Esophagus squamous epithelium (tissue), 5 donors: ENCODE measurements around the gene SFMBT2. TPM values are rescaled to one million over a fixed set of nuclear protein-coding genes. Genes with fewer than 3 reads are reported as not detected.

Source experiments
- DNase-seq: peaks from one replicate; lab custom pipeline; 2025; lab: John Stamatoyannopoulos, UW
- H3K27ac ChIP-seq, 4 donors: fragments of 200-600 bp; sonication (generic); one replicate each; pipeline ENCODE4 v1.5.1; 2016 to 2019; ENCODE audit warnings: mild to moderate bottlenecking in 1 of 4
- H3K27me3 ChIP-seq, 4 donors: fragments of 200-600 bp; sonication (generic); 1 replicate in 3 of 4; 2 replicates in 1 of 4; pipeline versions ENCODE4 v1.5.1 to v1.6.0; 2017 to 2021; ENCODE audit warnings: antibody characterized with exemption in 1 of 4
- H3K36me3 ChIP-seq, 3 donors: fragments of 200-600 bp; sonication (generic); one replicate each; pipeline ENCODE4 v1.5.1; 2016 to 2019
- H3K4me1 ChIP-seq, 3 donors: fragments of 200-600 bp; sonication (generic); one replicate each; pipeline ENCODE4 v1.5.1; 2017 to 2019
- H3K4me3 ChIP-seq, 4 donors: fragments of 200-600 bp; sonication (generic); 1 replicate in 3 of 4; 2 replicates in 1 of 4; pipeline ENCODE4 v1.5.1; 2016 to 2019; ENCODE audit warnings: mild to moderate bottlenecking in 2 of 4, moderate library complexity in 1 of 4
- H3K9me3 ChIP-seq, 3 donors: fragments of 200-600 bp; sonication (generic); one replicate each; pipeline ENCODE4 v1.5.1; 2016 to 2019
- POLR2A ChIP-seq, 4 donors: fragments of 450-650 bp; IDR thresholded peaks; one replicate each; pipeline ENCODE4 v1.6.1; 2017; ENCODE audit warnings: antibody characterized with exemption in 4 of 4, mild to moderate bottlenecking in 4 of 4, moderate library complexity in 3 of 4
- WGBS, 2 donors: methylation state at CpG; one replicate each; pipeline ENCODE4 v1.1.5; 2018; 5-methylcytosine and 5-hydroxymethylcytosine counted together
- intact Hi-C: fragments of 100-400 bp; cut with DNase I; formaldehyde crosslinking; loops from one replicate; pipeline ENCODE4 v1.15.0; 2022
- total RNA-seq, 4 donors: library from RNA; depleted of rRNA; stranded (reverse); fragments of >200 nt; gene quantifications; one replicate each; pipeline ENCODE4 v1.1.0, GENCODE V29; 2016
- TF ChIP-seq, protein P1 (sequence below), 6 experiments: fragments of 450-650 bp in 4 of 6; fragments of 200-600 bp in 2 of 6; sonication (generic) in 2 of 6; IDR thresholded peaks; one replicate each; pipeline ENCODE4 v1.5.1; 2016 to 2019; ENCODE audit warnings: antibody characterized with exemption in 6 of 6, mild to moderate bottlenecking in 4 of 6, moderate library complexity in 4 of 6
- donor health status: DM: yes; HTN: yes; CAD: no.

Gene SFMBT2
- total RNA-seq, 4 donors from 2014 or later: 0.72 to 5.0 (median 1.4) TPM

DNA sequence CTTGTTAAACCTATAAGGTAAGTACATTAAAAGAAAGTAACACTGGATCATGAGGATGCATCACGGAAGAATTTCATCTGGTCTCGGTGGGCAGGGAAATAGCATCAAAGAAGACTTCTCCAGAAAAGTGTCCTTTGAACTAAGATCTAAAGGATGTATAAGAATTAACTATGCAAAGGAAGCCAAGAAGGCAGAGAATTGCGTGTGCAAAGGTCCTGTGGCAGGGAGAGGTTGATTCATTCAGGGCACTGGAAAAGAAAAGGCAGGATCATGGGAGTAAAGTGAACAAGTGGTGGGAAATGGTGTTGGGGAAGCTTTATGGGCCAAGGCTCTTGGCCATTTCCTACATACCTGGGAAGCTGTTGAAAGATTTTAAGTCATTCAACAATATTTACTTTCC lies 288.3 kb downstream of the SFMBT2 start:
- Histone ChIP-seq H3K27ac (no peak overlapping the region), H3K36me3 (no peaks in the 10 kb centered on the region), H3K4me1 (no peaks in the 10 kb centered on the region), H3K9me3 (no peaks in the 10 kb centered on the region), H3K4me3 (no peak overlapping the region), H3K27me3 (peaks cover 0 to 17% (median 0%) of the 10 kb centered on the region in 4 donors)
- no peak for TF ChIP-seq POLR2A (IDR thresholded peaks at IDR 0.05)
- TF ChIP-seq, protein P1, sequence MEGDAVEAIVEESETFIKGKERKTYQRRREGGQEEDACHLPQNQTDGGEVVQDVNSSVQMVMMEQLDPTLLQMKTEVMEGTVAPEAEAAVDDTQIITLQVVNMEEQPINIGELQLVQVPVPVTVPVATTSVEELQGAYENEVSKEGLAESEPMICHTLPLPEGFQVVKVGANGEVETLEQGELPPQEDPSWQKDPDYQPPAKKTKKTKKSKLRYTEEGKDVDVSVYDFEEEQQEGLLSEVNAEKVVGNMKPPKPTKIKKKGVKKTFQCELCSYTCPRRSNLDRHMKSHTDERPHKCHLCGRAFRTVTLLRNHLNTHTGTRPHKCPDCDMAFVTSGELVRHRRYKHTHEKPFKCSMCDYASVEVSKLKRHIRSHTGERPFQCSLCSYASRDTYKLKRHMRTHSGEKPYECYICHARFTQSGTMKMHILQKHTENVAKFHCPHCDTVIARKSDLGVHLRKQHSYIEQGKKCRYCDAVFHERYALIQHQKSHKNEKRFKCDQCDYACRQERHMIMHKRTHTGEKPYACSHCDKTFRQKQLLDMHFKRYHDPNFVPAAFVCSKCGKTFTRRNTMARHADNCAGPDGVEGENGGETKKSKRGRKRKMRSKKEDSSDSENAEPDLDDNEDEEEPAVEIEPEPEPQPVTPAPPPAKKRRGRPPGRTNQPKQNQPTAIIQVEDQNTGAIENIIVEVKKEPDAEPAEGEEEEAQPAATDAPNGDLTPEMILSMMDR (IDR thresholded peaks at IDR 0.05): no peak
- WGBS, 2 donors: 88 to 91% methylated on average over 3 of the region's 3 CpGs
- DNase-seq: no peak
- intact Hi-C loops: no loop called here

- H3K27ac ChIP-seq: no peak overlapping the region
- H3K27me3 ChIP-seq: peaks cover 0 to 17% (median 0%) of the 10 kb centered on the region in 4 donors
- TF ChIP-seq, protein P1 (IDR thresholded peaks at IDR 0.05): peak; percentile 21 to 52 (median 38)
- no peak for TF ChIP-seq POLR2A (IDR thresholded peaks at IDR 0.05)
- H3K9me3 ChIP-seq: no peaks in the 10 kb centered on the region
- intact Hi-C loops: no loop called here
- no peaks in the 10 kb centered on the region for H3K36me3 ChIP-seq
- WGBS, 2 donors: 36 to 42% methylated on average over 10 of the region's 10 CpGs
- H3K4me1 ChIP-seq: no peaks in the 10 kb centered on the region
- H3K4me3 ChIP-seq: no peak overlapping the region
- DNase-seq: no peak
These were observed 289.6 kb downstream of the SFMBT2 start for GRCh38 chr10:7121154-7121797.

GRCh38 chr10:7119325-7120015 lies 291.4 kb downstream of the SFMBT2 start:
- intact Hi-C loops: no loop called here

DNA sequence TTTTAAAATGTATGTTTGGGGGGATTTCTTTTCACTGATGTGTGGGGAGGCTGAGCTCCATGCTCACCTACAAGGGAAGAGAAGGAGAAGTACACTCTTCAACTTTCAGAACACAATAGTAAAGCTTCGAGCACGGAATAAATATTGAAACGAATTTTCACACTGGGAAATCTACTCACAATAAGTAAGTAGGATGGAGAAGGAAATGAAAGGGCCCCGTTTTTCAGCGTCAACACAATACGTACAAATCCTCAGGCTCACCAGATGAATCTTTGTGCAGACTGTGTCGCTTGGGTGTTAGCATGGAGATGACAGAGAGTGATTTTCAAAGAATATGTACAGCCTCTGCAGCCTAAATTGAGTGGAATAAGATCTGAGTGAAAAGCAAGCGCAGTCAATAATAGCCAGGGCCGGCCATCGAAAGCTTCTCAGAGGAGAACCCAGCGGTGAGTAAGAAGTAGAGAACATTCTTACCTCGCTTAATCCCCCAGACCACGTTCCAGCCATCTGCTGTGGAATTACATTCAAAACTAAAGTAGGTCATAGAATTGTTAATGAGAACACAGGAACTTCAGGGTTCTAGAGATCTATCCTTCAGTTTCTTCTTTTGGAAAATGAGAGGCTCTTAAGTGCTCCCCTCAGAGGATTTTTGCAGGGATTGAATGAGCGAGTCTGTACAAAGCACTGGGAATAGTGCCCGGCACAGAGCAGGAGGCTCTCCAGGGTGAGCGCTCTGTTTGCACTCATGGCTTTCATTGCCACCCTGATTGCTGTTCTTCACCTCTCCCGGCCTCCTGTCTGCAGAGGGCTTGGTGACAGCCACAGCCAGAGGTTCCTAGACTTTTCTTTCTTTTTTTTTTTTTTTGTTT lies 292.8 kb downstream of the SFMBT2 start:
- TF ChIP-seq, protein P1 (IDR thresholded peaks at IDR 0.05): no peak
- no peak for TF ChIP-seq POLR2A (IDR thresholded peaks at IDR 0.05)
- Histone ChIP-seq H3K27me3 (peaks cover 0 to 14% (median 0%) of the 10 kb centered on the region in 4 donors), H3K4me3 (no peak overlapping the region), H3K27ac (no peak overlapping the region), H3K36me3 (no peaks in the 10 kb centered on the region), H3K9me3 (no peaks in the 10 kb centered on the region), H3K4me1 (no peaks in the 10 kb centered on the region)
- intact Hi-C loops: no loop called here
- DNase-seq: no peak
- 62 to 66% methylated on average over 17 of the region's 17 CpGs for WGBS, 2 donors

More at GRCh38 chr10:7119325-7120015, 291.4 kb downstream of the SFMBT2 start:
- DNase-seq: no peak
- Histone ChIP-seq H3K36me3 (no peaks in the 10 kb centered on the region), H3K4me1 (no peaks in the 10 kb centered on the region), H3K4me3 (no peak overlapping the region), H3K27ac (no peak overlapping the region), H3K27me3 (peaks cover 0 to 20% (median 0%) of the 10 kb centered on the region in 4 donors), H3K9me3 (no peaks in the 10 kb centered on the region)
- no peak for TF ChIP-seq POLR2A (IDR thresholded peaks at IDR 0.05)
- TF ChIP-seq, protein P1 (IDR thresholded peaks at IDR 0.05): no peak
- 73 to 83% methylated on average over 14 of the region's 14 CpGs for WGBS, 2 donors
